Muscle layer of colon (tissue), 2 donors: ENCODE data around the gene KRTAP1-3.
"Not testable (repeated sequence)": the region's sequence is repeated elsewhere in the genome, so short reads cannot be mapped to it uniquely, and the experiment has no call there.

ENCODE experiments used
- H3K27ac ChIP-seq: one replicate; pipeline ENCODE4 v1.7.0; 2013; ENCODE audit warnings: low read depth, mild to moderate bottlenecking, low read length, moderate library complexity
- H3K27me3 ChIP-seq, 2 donors: one replicate each; pipeline ENCODE4 v1.7.0; 2013; ENCODE audit warnings: low read length in 2 of 2, mild to moderate bottlenecking in 2 of 2; ENCODE audit not compliant: insufficient read depth in 2 of 2, control insufficient read depth in 1 of 2
- H3K36me3 ChIP-seq: one replicate; pipeline ENCODE4 v1.7.0; 2013; ENCODE audit warnings: mild to moderate bottlenecking, low read length; ENCODE audit not compliant: insufficient read depth
- H3K4me1 ChIP-seq: one replicate; pipeline ENCODE4 v1.7.0; 2013; ENCODE audit warnings: mild to moderate bottlenecking, low read length; ENCODE audit not compliant: insufficient read depth
- H3K4me3 ChIP-seq, 2 donors: one replicate each; pipeline ENCODE4 v1.7.0; 2013; ENCODE audit warnings: low read length in 2 of 2, low read depth in 1 of 2, mild to moderate bottlenecking in 1 of 2, moderate library complexity in 1 of 2
- H3K9ac ChIP-seq: one replicate; pipeline ENCODE4 v1.7.0; 2013; ENCODE audit warnings: low read length
- H3K9me3 ChIP-seq: one replicate; pipeline ENCODE4 v1.7.0; 2013; ENCODE audit warnings: mild to moderate bottlenecking, low read length
- donor health status: abdominal sarcoma.
- donor health status: Adenocarcinoma of cecum.

KRTAP1-3 gene

DNA sequence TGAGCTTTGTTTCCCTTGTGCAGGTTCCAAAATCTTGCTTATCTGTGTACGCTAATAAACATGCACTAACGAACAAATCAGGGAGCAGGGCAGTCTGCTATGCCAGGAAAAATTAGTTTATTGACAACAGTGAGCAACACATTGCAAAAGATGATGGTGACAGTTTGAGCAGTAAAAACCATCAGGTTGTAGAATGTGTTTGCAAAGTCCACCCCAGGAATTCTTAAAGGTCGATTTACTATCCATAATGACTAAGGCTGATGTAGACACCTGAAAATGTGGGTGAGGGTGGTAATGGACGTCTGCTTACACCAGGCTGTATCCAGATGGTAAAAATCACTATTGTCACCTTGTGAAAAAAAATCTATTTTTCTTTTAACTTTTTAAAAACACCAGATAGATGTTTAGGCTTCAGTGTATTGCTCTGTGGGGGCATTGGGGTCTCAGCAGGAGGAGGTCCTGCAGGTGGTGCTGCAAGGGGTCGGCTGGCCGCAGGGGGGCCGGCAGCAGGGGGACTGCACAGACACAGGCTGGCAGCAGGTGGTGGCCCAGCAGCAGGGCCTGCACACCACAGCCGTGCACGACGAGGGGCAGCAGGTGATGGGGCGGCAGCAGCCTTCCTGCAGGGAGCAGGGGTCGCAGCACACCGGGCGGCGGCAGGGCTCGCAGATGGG is 30.5 kb upstream of the KRTAP1-3 start:
- not testable (repeated sequence) for H3K9ac ChIP-seq, H3K27ac ChIP-seq, H3K27me3 ChIP-seq, H3K4me1 ChIP-seq, H3K9me3 ChIP-seq, H3K4me3 ChIP-seq, H3K36me3 ChIP-seq

DNA sequence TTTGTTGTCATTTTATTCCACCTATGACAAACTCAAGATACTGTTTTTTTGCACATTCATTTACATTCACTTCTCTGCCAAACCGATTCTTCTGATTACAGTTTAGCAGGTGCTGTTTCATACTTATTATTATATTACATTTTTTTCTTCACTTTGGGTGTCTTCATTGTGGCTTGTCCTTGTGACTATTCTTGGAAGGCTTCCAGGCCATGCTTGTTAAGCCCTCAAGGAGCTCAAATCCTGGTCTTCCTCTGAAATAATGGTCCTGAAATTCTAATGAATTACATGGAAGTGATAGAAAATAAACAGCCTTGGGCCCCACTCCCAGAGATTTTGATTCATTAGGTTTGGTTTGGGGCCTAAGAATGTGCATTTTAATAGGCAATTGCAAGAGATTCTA is 29.6 kb upstream of the KRTAP1-3 start:
- no peaks in the 10 kb centered on the region for H3K9me3 ChIP-seq
- H3K36me3 ChIP-seq, result no peaks in the 10 kb centered on the region
- H3K9ac ChIP-seq, result no peak overlapping the region
- no peak overlapping the region for H3K4me3 ChIP-seq
- H3K27me3 ChIP-seq, result no peaks in the 10 kb centered on the region
- H3K4me1 ChIP-seq, result no peaks in the 10 kb centered on the region
- no peak overlapping the region for H3K27ac ChIP-seq

DNA sequence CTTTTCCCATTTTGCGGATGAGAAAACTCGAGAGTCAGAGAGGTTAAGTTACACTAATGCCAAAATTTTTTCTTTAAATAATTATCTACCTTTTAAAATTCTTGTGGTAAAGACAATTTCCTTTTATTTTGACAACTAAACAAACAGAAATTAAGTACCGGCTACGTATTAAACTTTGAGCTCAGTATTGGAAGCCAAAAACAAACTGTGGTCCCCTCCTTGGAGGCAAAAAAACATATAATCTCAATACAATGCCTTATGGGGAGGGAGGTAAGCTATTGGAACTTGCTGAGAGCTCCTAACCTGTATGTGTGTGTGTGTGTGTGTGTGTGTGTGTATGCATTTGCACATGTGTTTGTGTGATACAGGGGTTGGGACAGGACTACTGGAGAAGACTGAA is 28.8 kb upstream of the KRTAP1-3 start:
- Histone ChIP-seq H3K36me3 (no peaks in the 10 kb centered on the region), H3K27ac (no peak overlapping the region), H3K4me1 (no peaks in the 10 kb centered on the region)

DNA sequence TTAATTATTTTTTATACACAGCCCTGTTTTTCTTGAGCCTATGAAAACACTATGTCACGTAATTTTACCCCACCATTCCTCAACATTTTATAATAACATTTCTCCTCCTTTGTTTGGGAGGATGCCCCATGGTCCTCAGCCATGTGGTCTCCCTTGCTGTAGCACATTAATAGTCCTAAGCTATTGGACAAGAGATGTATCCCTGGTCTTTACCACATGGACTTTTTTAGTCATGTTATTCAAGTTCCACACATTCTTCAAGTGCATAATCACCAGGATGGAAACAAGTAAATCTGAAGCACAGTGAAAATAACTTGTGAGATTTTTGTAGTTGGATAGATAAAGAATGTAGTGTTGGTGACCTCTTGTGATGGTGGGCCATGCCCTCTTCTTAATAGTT is 27.3 kb upstream of the KRTAP1-3 start:
- H3K27ac ChIP-seq, result no peak overlapping the region
- no peak overlapping the region for H3K4me3 ChIP-seq
- H3K27me3 ChIP-seq, result no peaks in the 10 kb centered on the region
- no peaks in the 10 kb centered on the region for H3K4me1 ChIP-seq
- H3K9ac ChIP-seq, result no peak overlapping the region
- H3K9me3 ChIP-seq, result no peaks in the 10 kb centered on the region
- H3K36me3 ChIP-seq, result no peaks in the 10 kb centered on the region

More for the DNA sequence above, 28.8 kb upstream of the KRTAP1-3 start:
- Histone ChIP-seq H3K4me3 (no peak overlapping the region), H3K27me3 (no peaks in the 10 kb centered on the region), H3K9ac (no peak overlapping the region), H3K9me3 (no peaks in the 10 kb centered on the region)

DNA sequence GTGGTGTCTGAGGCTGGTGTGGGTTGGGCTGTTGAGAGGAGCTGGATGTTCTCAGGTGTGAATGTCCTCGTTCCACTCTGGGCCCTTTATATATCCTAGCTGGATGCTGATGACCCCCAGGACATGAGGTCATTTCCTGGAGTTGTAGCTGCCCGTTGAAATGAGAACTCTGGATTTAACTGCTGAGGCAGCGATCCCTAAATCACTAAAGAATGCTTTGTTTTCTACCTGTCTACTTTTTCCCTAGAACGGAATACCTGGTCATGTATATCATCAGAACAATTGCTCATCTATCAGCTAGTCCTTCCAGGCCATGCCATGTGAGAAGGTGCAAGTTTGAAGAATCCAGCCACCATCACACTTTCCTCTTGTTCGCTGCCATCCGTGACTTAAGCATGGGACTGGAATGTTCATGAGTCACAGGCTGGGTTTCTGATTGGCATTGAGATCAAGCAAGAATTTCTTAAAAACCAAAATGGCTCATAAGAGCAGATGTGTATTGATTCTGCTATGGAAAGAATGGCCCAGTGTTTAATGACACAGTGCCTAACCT is 25.5 kb upstream of the KRTAP1-3 start, which contains the start of gene KRTAP2-3:
KRTAP2-3 (minus strand) TSS at position 63 of the 553 bp plus-strand sequence. CDS start 64 bp downstream, outside the sequence.
- no peaks in the 10 kb centered on the region for H3K36me3 ChIP-seq
- no peaks in the 10 kb centered on the region for H3K27me3 ChIP-seq
- H3K9me3 ChIP-seq, result no peaks in the 10 kb centered on the region
- H3K27ac ChIP-seq, result no peak within 1 kb of the TSS
- H3K4me1 ChIP-seq, result no peaks in the 10 kb centered on the region
- no peak within 1 kb of the TSS for H3K4me3 ChIP-seq
- no peak within 1 kb of the TSS for H3K9ac ChIP-seq

DNA sequence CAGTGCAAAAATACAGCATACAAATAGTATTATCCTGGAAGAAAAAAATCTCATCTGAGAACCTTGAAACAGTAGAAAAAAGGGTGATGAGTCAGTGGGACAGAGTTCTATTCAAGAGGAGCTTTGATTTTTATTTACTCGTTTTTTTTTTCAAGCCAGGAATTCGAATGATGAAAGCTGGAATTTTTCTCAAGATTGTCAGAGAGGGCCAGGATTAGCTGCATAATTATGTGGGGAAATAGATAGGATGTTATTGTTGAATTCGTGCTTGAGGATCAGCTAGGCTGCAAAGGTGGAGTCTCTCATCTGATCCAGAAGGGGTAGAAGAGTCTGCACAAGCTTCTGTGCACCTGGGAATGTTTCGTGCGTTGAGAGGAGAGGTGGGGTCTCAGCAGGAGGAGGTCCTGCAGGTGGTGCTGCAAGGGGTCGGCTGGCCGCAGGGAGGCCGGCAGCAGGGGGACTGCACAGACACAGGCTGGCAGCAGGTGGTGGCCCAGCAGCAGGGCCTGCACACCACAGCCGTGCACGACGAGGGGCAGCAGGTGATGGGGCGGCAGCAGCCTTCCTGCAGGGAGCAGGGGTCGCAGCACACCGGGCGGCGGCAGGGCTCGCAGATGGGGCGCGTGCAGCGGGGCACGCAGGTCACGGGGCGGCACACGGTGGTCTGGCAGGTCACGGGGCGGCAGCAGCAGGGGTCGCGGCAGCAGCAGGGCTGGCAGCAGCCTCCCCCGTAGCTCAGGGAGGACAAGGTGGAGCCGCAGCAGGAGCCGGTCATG is 24.8 kb upstream of the KRTAP1-3 start:
- H3K9me3 ChIP-seq, H3K36me3 ChIP-seq, H3K4me3 ChIP-seq, H3K9ac ChIP-seq, H3K27me3 ChIP-seq, H3K4me1 ChIP-seq, H3K27ac ChIP-seq: not testable (repeated sequence)

DNA sequence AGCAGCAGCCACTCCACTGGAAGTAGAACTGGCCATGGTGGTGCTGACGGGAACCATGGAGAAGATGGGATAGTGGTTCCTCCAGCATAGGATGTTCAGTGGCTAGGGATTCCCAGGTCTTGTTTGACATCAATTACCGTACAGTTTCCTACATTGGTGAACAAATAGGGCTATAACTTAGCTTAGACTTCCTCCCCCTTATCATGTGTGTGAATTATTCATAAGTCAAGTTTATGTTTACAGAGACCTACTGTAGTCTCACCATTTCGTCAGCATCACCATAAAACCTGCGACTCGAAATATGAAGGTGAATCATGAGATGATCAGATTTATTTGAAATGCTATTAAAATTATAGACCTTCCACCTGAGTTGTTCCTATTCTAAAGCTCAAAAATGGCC is 24.1 kb upstream of the KRTAP1-3 start:
- Histone ChIP-seq H3K27me3 (no peaks in the 10 kb centered on the region), H3K4me3 (no peak overlapping the region), H3K9ac (no peak overlapping the region), H3K27ac (no peak overlapping the region), H3K36me3 (no peaks in the 10 kb centered on the region), H3K4me1 (no peaks in the 10 kb centered on the region), H3K9me3 (no peaks in the 10 kb centered on the region)

DNA sequence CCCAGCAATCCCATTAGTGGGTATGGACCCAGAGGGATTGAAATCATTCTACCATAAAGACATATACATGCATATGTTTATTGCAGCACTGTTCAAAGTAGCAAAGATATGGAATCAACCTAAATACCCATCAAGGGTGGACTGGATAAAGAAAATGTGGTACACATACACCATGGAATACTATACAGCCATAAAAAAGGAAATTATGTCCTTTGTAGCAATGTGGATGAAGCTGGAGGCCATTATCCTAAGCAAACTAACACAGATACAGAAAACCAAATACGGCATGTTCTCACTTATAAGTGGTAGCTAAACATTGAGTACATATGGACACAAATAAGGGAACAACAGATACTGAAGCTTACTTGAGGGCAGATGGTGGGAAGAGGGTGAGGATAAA is 22.9 kb upstream of the KRTAP1-3 start:
- H3K9ac ChIP-seq, result no peak overlapping the region
- H3K9me3 ChIP-seq, result no peaks in the 10 kb centered on the region
- H3K27ac ChIP-seq, result no peak overlapping the region
- no peaks in the 10 kb centered on the region for H3K36me3 ChIP-seq
- H3K4me3 ChIP-seq, result no peak overlapping the region
- H3K4me1 ChIP-seq, result no peaks in the 10 kb centered on the region
- no peaks in the 10 kb centered on the region for H3K27me3 ChIP-seq

DNA sequence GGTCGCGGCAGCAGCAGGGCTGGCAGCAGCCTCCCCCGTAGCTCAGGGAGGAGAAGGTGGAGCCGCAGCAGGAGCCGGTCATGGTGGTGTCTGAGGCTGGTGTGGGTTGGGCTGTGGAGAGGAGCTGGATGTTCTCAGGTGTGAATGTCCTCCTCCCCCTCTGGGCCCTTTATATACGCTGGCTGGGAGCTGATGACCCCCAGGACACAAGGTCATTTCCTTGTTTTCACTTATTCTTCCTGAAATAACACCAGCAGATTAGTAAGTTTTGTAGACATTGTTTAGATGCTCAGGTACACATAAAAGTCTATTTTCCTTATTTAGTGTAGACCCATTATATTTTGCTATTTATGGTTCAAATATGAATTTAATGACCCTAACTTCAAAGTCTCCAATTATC is 20.5 kb upstream of the KRTAP1-3 start, which contains the start of gene KRTAP2-2:
KRTAP2-2 (minus strand) TSS at position 101 of the 400 bp plus-strand sequence; CDS start at position 82, 19 bp downstream.
- H3K36me3 ChIP-seq, H3K4me1 ChIP-seq, H3K27me3 ChIP-seq, H3K9ac ChIP-seq, H3K4me3 ChIP-seq, H3K9me3 ChIP-seq, H3K27ac ChIP-seq: not testable (repeated sequence)

DNA sequence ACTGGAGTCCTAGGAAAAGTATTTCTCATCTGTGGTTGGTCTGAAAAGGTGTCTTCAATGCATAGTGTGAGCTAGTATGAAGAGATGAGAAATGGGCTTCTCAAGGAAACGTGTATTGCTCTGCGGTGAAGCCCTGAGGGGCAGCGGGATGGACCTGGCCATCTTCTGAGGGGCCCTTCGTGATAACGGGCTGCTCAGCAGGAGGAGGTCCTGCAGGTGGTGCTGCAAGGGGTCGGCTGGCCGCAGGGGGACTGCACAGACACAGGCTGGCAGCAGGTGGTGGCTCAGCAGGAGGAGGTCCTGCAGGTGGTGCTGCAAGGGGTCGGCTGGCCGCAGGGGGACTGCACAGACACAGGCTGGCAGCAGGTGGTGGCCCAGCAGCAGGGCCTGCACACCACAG is 19.9 kb upstream of the KRTAP1-3 start:
- H3K9ac ChIP-seq, H3K27me3 ChIP-seq, H3K27ac ChIP-seq, H3K4me3 ChIP-seq, H3K9me3 ChIP-seq, H3K36me3 ChIP-seq, H3K4me1 ChIP-seq: not testable (repeated sequence)

DNA sequence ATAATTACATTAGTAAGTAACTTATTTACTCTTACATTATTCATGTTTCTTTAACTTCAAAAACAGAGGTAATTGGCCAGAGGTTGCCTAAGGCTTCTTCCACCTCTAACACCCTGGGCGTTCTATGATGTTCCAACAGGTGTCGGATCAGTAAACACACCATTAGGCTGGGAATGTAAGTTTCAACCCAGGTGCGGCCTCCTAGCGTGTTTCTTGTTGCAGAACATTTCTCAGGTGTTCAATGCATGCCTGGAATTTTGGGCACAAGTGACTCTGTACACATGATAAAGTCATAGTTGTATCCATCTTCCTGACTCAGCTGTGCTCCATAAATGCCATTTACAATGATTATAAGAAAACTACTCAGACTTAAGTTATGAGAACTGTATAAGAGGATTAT is 19.4 kb upstream of the KRTAP1-3 start:
- Histone ChIP-seq H3K4me1 (no peaks in the 10 kb centered on the region), H3K9me3 (no peaks in the 10 kb centered on the region), H3K36me3 (no peaks in the 10 kb centered on the region), H3K9ac (no peak overlapping the region), H3K27ac (no peak overlapping the region), H3K4me3 (no peak overlapping the region), H3K27me3 (no peaks in the 10 kb centered on the region)
